Adrenal gland (tissue), 5 donors: ENCODE measurements around the gene AMBRA1.
"Not testable (repeated sequence)": the region's sequence is repeated elsewhere in the genome, so short reads cannot be mapped to it uniquely, and the experiment has no call there.

Source experiments
- POLR2A ChIP-seq, 2 donors: fragments of 450-650 bp; IDR thresholded peaks; one replicate each; pipeline ENCODE4 v1.6.1; 2017; ENCODE audit warnings: antibody characterized with exemption in 2 of 2, mild to moderate bottlenecking in 2 of 2, moderate library complexity in 1 of 2
- TF ChIP-seq, protein P1 (sequence below), 6 experiments: fragments of 450-650 bp in 4 of 6; fragments of 200-600 bp in 2 of 6; sonication (generic) in 1 of 6; IDR thresholded peaks; 1 replicate in 5 of 6; 2 replicates in 1 of 6; pipeline versions ENCODE4 v1.5.1 to v1.8.0; 2016 to 2021; ENCODE audit warnings: antibody characterized with exemption in 6 of 6, mild to moderate bottlenecking in 2 of 6, moderate library complexity in 1 of 6
- donor health status: DM: no; HTN: no; CAD: no.

DNA sequence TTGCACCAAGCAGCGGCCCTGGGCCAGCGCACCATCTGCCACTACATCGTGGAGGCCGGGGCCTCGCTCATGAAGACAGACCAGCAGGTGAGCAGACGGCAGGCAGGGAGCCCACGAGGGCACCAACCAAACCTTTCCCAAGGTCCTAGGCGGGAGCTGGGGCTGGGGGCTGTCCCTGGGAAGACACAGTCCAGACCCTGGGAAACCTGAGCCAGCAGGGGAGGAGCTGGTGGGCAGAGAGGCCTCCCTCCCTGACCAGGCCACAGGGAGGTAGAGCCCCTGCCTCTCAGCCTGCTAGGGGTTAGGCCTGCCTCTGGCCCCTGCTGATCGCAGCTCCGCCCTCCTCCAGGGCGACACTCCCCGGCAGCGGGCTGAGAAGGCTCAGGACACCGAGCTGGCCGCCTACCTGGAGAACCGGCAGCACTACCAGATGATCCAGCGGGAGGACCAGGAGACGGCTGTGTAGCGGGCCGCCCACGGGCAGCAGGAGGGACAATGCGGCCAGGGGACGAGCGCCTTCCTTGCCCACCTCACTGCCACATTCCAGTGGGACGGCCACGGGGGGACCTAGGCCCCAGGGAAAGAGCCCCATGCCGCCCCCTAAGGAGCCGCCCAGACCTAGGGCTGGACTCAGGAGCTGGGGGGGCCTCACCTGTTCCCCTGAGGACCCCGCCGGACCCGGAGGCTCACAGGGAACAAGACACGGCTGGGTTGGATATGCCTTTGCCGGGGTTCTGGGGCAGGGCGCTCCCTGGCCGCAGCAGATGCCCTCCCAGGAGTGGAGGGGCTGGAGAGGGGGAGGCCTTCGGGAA lies 214.1 kb downstream of the AMBRA1 start:
- TF ChIP-seq, protein P1, sequence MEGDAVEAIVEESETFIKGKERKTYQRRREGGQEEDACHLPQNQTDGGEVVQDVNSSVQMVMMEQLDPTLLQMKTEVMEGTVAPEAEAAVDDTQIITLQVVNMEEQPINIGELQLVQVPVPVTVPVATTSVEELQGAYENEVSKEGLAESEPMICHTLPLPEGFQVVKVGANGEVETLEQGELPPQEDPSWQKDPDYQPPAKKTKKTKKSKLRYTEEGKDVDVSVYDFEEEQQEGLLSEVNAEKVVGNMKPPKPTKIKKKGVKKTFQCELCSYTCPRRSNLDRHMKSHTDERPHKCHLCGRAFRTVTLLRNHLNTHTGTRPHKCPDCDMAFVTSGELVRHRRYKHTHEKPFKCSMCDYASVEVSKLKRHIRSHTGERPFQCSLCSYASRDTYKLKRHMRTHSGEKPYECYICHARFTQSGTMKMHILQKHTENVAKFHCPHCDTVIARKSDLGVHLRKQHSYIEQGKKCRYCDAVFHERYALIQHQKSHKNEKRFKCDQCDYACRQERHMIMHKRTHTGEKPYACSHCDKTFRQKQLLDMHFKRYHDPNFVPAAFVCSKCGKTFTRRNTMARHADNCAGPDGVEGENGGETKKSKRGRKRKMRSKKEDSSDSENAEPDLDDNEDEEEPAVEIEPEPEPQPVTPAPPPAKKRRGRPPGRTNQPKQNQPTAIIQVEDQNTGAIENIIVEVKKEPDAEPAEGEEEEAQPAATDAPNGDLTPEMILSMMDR (IDR thresholded peaks at IDR 0.05), result not testable (repeated sequence)
- not testable (repeated sequence) for TF ChIP-seq POLR2A (IDR thresholded peaks at IDR 0.05)
